ENCODE measurements around the gene CCDC93.

Gene CCDC93

DNA sequence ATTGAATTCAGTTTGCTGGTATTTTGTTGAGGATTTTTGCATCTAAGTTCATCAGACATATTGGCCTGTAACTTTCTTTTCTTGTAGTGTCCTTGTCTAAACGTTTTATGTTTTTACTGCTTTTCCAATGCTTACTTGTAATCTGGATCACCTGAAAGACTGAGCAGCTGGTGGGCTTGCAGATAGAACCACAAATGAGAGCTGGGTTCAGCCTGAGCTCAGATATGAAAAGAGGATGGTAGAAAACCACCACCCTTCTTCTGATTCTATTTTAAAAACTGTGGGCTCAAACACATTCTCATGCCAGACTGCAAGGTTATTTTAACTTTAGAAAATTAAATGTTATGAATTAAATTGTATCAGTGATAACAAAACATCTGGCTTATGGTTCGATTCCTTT is 128.6 kb downstream of the CCDC93 start:
- no peak for DNase-seq

GRCh38 chr2:117879003-117879402 is 134.9 kb downstream of the CCDC93 start:
- DNase-seq, result no peak

GRCh38 chr2:117875786-117876185 is 138.1 kb downstream of the CCDC93 start:
- no peak for DNase-seq

All from inflammatory macrophage (primary cell).